ENCODE measurements around the gene SLC26A9. TPM values are rescaled to one million over a fixed set of nuclear protein-coding genes. Genes with fewer than 3 reads are reported as not detected.

Gene SLC26A9, protein sequence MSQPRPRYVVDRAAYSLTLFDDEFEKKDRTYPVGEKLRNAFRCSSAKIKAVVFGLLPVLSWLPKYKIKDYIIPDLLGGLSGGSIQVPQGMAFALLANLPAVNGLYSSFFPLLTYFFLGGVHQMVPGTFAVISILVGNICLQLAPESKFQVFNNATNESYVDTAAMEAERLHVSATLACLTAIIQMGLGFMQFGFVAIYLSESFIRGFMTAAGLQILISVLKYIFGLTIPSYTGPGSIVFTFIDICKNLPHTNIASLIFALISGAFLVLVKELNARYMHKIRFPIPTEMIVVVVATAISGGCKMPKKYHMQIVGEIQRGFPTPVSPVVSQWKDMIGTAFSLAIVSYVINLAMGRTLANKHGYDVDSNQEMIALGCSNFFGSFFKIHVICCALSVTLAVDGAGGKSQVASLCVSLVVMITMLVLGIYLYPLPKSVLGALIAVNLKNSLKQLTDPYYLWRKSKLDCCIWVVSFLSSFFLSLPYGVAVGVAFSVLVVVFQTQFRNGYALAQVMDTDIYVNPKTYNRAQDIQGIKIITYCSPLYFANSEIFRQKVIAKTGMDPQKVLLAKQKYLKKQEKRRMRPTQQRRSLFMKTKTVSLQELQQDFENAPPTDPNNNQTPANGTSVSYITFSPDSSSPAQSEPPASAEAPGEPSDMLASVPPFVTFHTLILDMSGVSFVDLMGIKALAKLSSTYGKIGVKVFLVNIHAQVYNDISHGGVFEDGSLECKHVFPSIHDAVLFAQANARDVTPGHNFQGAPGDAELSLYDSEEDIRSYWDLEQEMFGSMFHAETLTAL
- total RNA-seq (2012; rRNA removed): under 0.01 TPM in 1 of 2 replicates, not detected in the other
- polyA plus RNA-seq (2012; rRNA removed): not detected in 2 replicates
- polyA plus RNA-seq (2012; cell fraction: cytosol; rRNA removed): not detected in 2 replicates
- 0.01 and 0.03 TPM in 2 replicates for polyA plus RNA-seq (2012; cell fraction: nucleus; rRNA removed; ENCODE audit: low replicate concordance)
- Bru-seq, nascent RNA: percentile 3 among the genes with signal in this experiment
- not detected for BruChase-seq, experiment 1, labeled RNA remaining after a 6-hour chase
- not detected for BruChase-seq, experiment 2, labeled RNA remaining after a 2-hour chase
- long read RNA-seq: 0 reads

DNA sequence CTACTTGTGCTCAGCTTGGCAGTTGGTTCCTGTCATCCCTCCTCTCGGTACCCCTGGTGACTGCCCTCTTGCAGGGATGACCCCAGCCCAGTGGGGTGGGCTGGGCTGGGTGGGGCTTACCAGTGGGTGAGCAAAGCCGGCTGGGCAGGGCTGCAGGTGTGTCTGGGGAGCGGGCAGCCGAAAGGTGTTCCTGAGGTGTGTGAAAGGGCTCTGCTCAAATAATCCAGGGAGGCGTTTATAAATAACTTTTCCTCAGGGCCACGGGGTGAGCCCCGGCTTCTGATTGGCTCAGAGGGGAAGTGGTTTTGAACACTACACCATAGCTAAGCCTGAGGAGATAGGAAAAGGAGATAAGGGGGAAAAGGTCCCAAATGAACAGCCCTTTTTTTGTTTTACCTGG is at the start of gene SLC26A9:
TSS of gene SLC26A9 (minus strand) at position 212 of the 400 bp plus-strand sequence. CDS start 7,636 bp downstream, outside the sequence.
- H2BK120ac ChIP-seq (ENCODE audit: low read depth, low read length): no peak within 1 kb of the TSS
- H2BK5ac ChIP-seq (ENCODE audit: low read depth, low read length, poor library complexity, severe bottlenecking): no peak within 1 kb of the TSS
- no peak within 1 kb of the TSS for H2BK20ac ChIP-seq (ENCODE audit: low read depth, low read length)
- no peak within 1 kb of the TSS for H3K4me2 ChIP-seq (ENCODE audit: low read depth, low read length)
- DNase-seq: no peak
- in situ Hi-C loops (cut with MboI; ENCODE audit: low sequenced_read_pairs): no loop called here
- ChIA-PET POLR2A (ENCODE audit: unreplicated experiment) (no interaction called here), CTCF (interaction anchor here (0.6 to 1.9 kb wide), 2 partner anchors 12 to 34 kb away, joined by 3 to 6 read pairs; no protein-coding TSS in a partner anchor)
- intact Hi-C loops (cut with micrococcal nuclease): no loop called here
- H3K27me3 ChIP-seq (ENCODE audit: control insufficient read depth, insufficient read depth, low read length): peaks cover 72% of the 10 kb centered on the region
- H4K20me1 ChIP-seq (ENCODE audit: insufficient read depth, low read length): no peaks in the 10 kb centered on the region
- H4K91ac ChIP-seq (ENCODE audit: insufficient read depth, low read depth, low read length): no peak within 1 kb of the TSS
- H4K8ac ChIP-seq (ENCODE audit: low read depth in 2 of 2, low read length in 2 of 2): no peak within 1 kb of the TSS
- no peak within 1 kb of the TSS for H3K4ac ChIP-seq (ENCODE audit: low read depth, low read length)
- no peak within 1 kb of the TSS for H3K56ac ChIP-seq (ENCODE audit: extremely low read depth, insufficient read depth, low read length)
- H3K9ac ChIP-seq (ENCODE audit: low read depth, low read length): no peak within 1 kb of the TSS
- H3K4me1 ChIP-seq (ENCODE audit: control insufficient read depth, insufficient read depth, low read length): no peaks in the 10 kb centered on the region
- H3K18ac ChIP-seq (ENCODE audit: low read depth, low read length): no peak within 1 kb of the TSS
- H3K4me3 ChIP-seq (ENCODE audit: insufficient read depth, low read depth, low read length): no peak within 1 kb of the TSS
- H2AK5ac ChIP-seq (ENCODE audit: low read depth, low read length): no peak within 1 kb of the TSS
- no peaks in the 10 kb centered on the region for H3K36me3 ChIP-seq (ENCODE audit: control insufficient read depth, insufficient read depth, low read length)
- H3K79me1 ChIP-seq (ENCODE audit: low read depth in 1 of 2, low read length in 2 of 2): no peaks in the 10 kb centered on the region
- no peak within 1 kb of the TSS for H3K23ac ChIP-seq (ENCODE audit: low read depth, low read length)
- no peaks in the 10 kb centered on the region for H3K9me3 ChIP-seq (ENCODE audit: control insufficient read depth, insufficient read depth, low read length)
- no peak within 1 kb of the TSS for H3K14ac ChIP-seq (replicated peaks; ENCODE audit: low read depth, low read length)
- WGBS, 2 experiments (ENCODE audit: extremely low coverage in 2 of 2, insufficient read length in 1 of 2): 20% methylated on average over 1 of the region's 7 CpGs; no CpG with 5 or more reads in 1 of the 2 experiments
- H2AFZ ChIP-seq (replicated peaks; ENCODE audit: low read length, poor library complexity): peak within 1 kb of the TSS; percentile 7
- no peak within 1 kb of the TSS for H4K5ac ChIP-seq (ENCODE audit: low read depth, low read length)
- no peak within 1 kb of the TSS for H3K27ac ChIP-seq (ENCODE audit: insufficient read depth, low read length)
- no peak within 1 kb of the TSS for H2BK15ac ChIP-seq (ENCODE audit: low read depth, low read length)
- no peak for ATAC-seq (ENCODE audit: low read depth)
- no peaks in the 10 kb centered on the region for H3K9me1 ChIP-seq (ENCODE audit: insufficient read depth, low read length)
- BruUV-seq (replicated peaks): no TSS peak
- no peak within 1 kb of the TSS for H2AK9ac ChIP-seq (replicated peaks; ENCODE audit: low read depth, low read length, poor library complexity)
- dilution Hi-C loops (cut with HindIII; ENCODE audit: low sequenced_read_pairs, unreplicated experiment): no loop called here
- TF ChIP-seq RFX5 (IDR thresholded peaks at IDR 0.05; ENCODE audit: low read depth, low read length) (no peak), CHD1 (IDR thresholded peaks at IDR 0.05; ENCODE audit: low read depth, low read length) (no peak), MAFK (IDR thresholded peaks at IDR 0.05; ENCODE audit: low read depth, low read length) (no peak), RAD21 (IDR thresholded peaks at IDR 0.05; ENCODE audit: low read length) (no peak), SMC3 (IDR thresholded peaks at IDR 0.05; ENCODE audit: low read depth, low read length) (no peak), MXI1 (IDR thresholded peaks at IDR 0.05; ENCODE audit: borderline replicate concordance, low read depth, low read length) (no peak), BHLHE40 (IDR thresholded peaks at IDR 0.05; ENCODE audit: low read depth, low read length) (no peak), MAZ (IDR thresholded peaks at IDR 0.05; ENCODE audit: borderline replicate concordance, low read depth, low read length) (no peak), NFE2L2 (IDR thresholded peaks at IDR 0.05; ENCODE audit: low read depth, low read length) (no peak)
- TF ChIP-seq, protein P1, sequence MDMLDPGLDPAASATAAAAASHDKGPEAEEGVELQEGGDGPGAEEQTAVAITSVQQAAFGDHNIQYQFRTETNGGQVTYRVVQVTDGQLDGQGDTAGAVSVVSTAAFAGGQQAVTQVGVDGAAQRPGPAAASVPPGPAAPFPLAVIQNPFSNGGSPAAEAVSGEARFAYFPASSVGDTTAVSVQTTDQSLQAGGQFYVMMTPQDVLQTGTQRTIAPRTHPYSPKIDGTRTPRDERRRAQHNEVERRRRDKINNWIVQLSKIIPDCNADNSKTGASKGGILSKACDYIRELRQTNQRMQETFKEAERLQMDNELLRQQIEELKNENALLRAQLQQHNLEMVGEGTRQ (IDR thresholded peaks at IDR 0.05; ENCODE audit: low read depth, low read length): no peak
- TF ChIP-seq, protein P2, sequence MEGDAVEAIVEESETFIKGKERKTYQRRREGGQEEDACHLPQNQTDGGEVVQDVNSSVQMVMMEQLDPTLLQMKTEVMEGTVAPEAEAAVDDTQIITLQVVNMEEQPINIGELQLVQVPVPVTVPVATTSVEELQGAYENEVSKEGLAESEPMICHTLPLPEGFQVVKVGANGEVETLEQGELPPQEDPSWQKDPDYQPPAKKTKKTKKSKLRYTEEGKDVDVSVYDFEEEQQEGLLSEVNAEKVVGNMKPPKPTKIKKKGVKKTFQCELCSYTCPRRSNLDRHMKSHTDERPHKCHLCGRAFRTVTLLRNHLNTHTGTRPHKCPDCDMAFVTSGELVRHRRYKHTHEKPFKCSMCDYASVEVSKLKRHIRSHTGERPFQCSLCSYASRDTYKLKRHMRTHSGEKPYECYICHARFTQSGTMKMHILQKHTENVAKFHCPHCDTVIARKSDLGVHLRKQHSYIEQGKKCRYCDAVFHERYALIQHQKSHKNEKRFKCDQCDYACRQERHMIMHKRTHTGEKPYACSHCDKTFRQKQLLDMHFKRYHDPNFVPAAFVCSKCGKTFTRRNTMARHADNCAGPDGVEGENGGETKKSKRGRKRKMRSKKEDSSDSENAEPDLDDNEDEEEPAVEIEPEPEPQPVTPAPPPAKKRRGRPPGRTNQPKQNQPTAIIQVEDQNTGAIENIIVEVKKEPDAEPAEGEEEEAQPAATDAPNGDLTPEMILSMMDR (conservative IDR thresholded peaks at IDR 0.05; ENCODE audit: low read depth, low read length): no peak
